Liver (tissue), 9 donors: ENCODE measurements around the gene DHX16. TPM values are rescaled to one million over a fixed set of nuclear protein-coding genes. Genes with fewer than 3 reads are reported as not detected.
"Not testable (repeated sequence)": the region's sequence is repeated elsewhere in the genome, so short reads cannot be mapped to it uniquely, and the experiment has no call there.

Experiments
- DNase-seq: peaks from one replicate; pipeline ENCODE4 v3.0.0-alpha.2; 2017; ENCODE audit warnings: low spot score
- H3K27ac ChIP-seq, 2 donors: one replicate each; pipeline ENCODE4 v1.7.0; 2013; ENCODE audit warnings: inconsistent platforms in 2 of 2, low read length in 2 of 2, control low read depth in 1 of 2, low read depth in 1 of 2, mild to moderate bottlenecking in 1 of 2
- H3K27me3 ChIP-seq, 4 donors: one replicate each; pipeline versions ENCODE4 v1.6.1 to v1.7.0; 2013; ENCODE audit warnings: low read length in 3 of 4, inconsistent platforms in 1 of 4, mild to moderate bottlenecking in 1 of 4, moderate library complexity in 1 of 4; ENCODE audit not compliant: control insufficient read depth in 4 of 4, insufficient read depth in 4 of 4
- H3K36me3 ChIP-seq, 4 donors: one replicate each; pipeline versions ENCODE4 v1.6.1 to v1.7.0; 2013; ENCODE audit warnings: low read length in 3 of 4, mild to moderate bottlenecking in 3 of 4, low read depth in 1 of 4, moderate library complexity in 1 of 4; ENCODE audit not compliant: control insufficient read depth in 4 of 4, insufficient read depth in 3 of 4
- H3K4me1 ChIP-seq, 4 donors: one replicate each; pipeline versions ENCODE4 v1.6.1 to v1.7.0; 2013; ENCODE audit warnings: low read length in 3 of 4, mild to moderate bottlenecking in 3 of 4, moderate library complexity in 1 of 4; ENCODE audit not compliant: control insufficient read depth in 4 of 4, insufficient read depth in 4 of 4
- H3K4me3 ChIP-seq, 3 donors: one replicate each; pipeline versions ENCODE4 v1.6.1 to v1.7.0; 2013; ENCODE audit warnings: low read length in 3 of 3, control low read depth in 1 of 3, low read depth in 1 of 3, mild to moderate bottlenecking in 1 of 3
- H3K9ac ChIP-seq, 2 donors: one replicate each; pipeline ENCODE4 v1.7.0; 2013; ENCODE audit warnings: low read length in 2 of 2, mild to moderate bottlenecking in 2 of 2, moderate library complexity in 2 of 2, control low read depth in 1 of 2, low read depth in 1 of 2
- H3K9me3 ChIP-seq, 4 donors: one replicate each; pipeline versions ENCODE4 v1.6.1 to v1.7.0; 2013; ENCODE audit warnings: low read length in 3 of 4; ENCODE audit not compliant: control insufficient read depth in 4 of 4
- EGR1 ChIP-seq, 2 donors: IDR thresholded peaks; 2 replicates each; pipeline ENCODE4 v1.6.1; 2016 to 2018; ENCODE audit warnings: antibody characterized with exemption in 2 of 2, low read depth in 2 of 2
- FOXA1 ChIP-seq: IDR thresholded peaks from 2 replicates; pipeline ENCODE4 v1.6.1; 2016; ENCODE audit warnings: antibody characterized with exemption
- GABPA ChIP-seq, 2 donors: IDR thresholded peaks in 1 of 2; conservative IDR thresholded peaks in 1 of 2; 2 replicates each; pipeline ENCODE4 v1.6.1; 2016; ENCODE audit warnings: antibody characterized with exemption in 2 of 2, mild to moderate bottlenecking in 1 of 2, moderate library complexity in 1 of 2
- HNF4A ChIP-seq, 2 donors: conservative IDR thresholded peaks; 2 replicates each; pipeline ENCODE4 v1.6.1; 2016; ENCODE audit warnings: antibody characterized with exemption in 2 of 2, mild to moderate bottlenecking in 2 of 2
- HNF4G ChIP-seq: IDR thresholded peaks from 2 replicates; pipeline ENCODE4 v1.6.1; 2016; ENCODE audit warnings: antibody characterized with exemption
- NR2F2 ChIP-seq: IDR thresholded peaks from 2 replicates; pipeline ENCODE4 v1.6.1; 2016; ENCODE audit warnings: antibody characterized with exemption
- RXRA ChIP-seq, 2 donors: IDR thresholded peaks; 2 replicates each; pipeline ENCODE4 v1.6.1; 2017 to 2018; ENCODE audit warnings: antibody characterized with exemption in 2 of 2, mild to moderate bottlenecking in 1 of 2
- whole genome bisulfite sequencing: extraction: QIAGEN DNeasy Blood & Tissue Kit; methylation state at CpG from one replicate; pipeline ENCODE4 v1.1.7; 2013; 5-methylcytosine and 5-hydroxymethylcytosine counted together
- polyA plus RNA-seq, 2 donors: library from polyadenylated mRNA; stranded (reverse) in 1 of 2; unstranded in 1 of 2; fragments of 200-250 nt in 1 of 2; fragments of >200 nt in 1 of 2; fragmentation: Nextera tagmentation in 1 of 2; extraction: Ambion mirVana in 1 of 2; gene quantifications; one replicate each; pipeline versions ENCODE4 v1.2.1 to v1.2.3, GENCODE V29; 2013 to 2015
- total RNA-seq, 2 donors: library from RNA; depleted of rRNA; stranded (reverse); fragments of >200 nt; gene quantifications; one replicate each; pipeline ENCODE4 v1.2.3, GENCODE V29; 2014
- TF ChIP-seq, protein P1 (sequence below): IDR thresholded peaks from 2 replicates; pipeline ENCODE4 v1.6.1; 2016; ENCODE audit warnings: antibody characterized with exemption, mild to moderate bottlenecking
- TF ChIP-seq, protein P2 (sequence below): fragments of 150-350 bp; IDR thresholded peaks from 2 replicates; pipeline ENCODE4 v1.5.1; 2017; ENCODE audit warnings: improper control_type of control experiment, low read depth, low read length; ENCODE audit not compliant: missing input control
- TF ChIP-seq, protein P3 (sequence below): IDR thresholded peaks from 2 replicates; pipeline ENCODE4 v1.6.1; 2016; ENCODE audit warnings: antibody characterized with exemption
- donor health status: healthy.
- donor health status: healthy.
- donor health status: healthy.
- donor health status: healthy.
- donor health status: healthy.

The DHX16 gene
- total and polyA plus RNA-seq, 4 donors, result 10.1 to 23.9 (median 17.4) TPM

DNA sequence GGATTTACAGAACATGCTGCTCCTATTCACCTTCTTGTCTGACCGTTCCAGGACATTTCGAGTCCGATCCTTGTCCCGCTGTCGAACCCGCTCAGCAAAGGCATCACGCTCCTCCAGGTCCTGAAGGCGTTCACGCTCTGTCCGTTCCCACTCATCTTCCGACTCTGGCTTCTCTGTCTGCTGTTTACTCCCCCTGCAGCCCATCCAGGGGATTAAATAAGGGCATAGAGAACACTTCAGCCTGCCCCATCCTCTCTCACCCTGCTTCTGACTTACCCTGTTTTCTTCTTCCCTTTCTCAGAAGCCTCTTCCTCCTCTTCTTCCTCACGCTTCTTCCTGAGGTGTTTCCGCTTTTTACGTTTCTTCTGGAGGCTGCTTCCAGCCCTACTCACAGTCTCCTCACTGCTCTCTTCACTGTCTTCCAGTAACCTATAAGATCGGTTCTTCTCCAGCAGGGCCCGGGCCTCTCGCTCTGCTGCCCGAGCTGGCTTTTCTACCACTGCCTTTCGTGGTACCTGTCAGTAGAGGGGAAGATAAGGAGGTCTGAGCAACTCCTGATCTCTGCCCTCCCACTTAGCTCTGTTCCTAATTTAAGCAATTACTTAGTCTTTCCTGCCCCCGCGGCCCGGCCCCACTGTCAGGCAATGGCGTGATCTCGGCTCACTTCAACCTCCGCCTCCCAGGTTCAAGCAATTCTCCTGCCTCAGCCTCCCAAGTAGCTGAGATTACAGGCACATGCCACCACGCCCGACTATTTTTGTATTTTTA, 1.9 kb downstream of the DHX16 start:
- Histone ChIP-seq H3K27me3 (no peaks in the 10 kb centered on the region), H3K4me3 (no peak overlapping the region), H3K4me1 (peaks cover 5 to 38% (median 18%) of the 10 kb centered on the region in 4 donors), H3K9me3 (no peaks in the 10 kb centered on the region), H3K36me3 (peaks cover 0 to 30% (median 11%) of the 10 kb centered on the region in 4 donors), H3K9ac (no peak overlapping the region), H3K27ac (no peak overlapping the region)
- DNase-seq, result no peak
- WGBS, result 90% methylated on average over 27 of the region's 27 CpGs
- no peak for TF ChIP-seq EGR1 (IDR thresholded peaks at IDR 0.05; ENCODE audit: low read depth in 2 of 2)
- no peak for TF ChIP-seq HNF4G
- no peak for TF ChIP-seq GABPA (IDR thresholded peaks at IDR 0.05 in 1 of 2, conservative IDR thresholded peaks at IDR 0.05 in 1 of 2)
- TF ChIP-seq NR2F2, result no peak
- TF ChIP-seq, protein P1, sequence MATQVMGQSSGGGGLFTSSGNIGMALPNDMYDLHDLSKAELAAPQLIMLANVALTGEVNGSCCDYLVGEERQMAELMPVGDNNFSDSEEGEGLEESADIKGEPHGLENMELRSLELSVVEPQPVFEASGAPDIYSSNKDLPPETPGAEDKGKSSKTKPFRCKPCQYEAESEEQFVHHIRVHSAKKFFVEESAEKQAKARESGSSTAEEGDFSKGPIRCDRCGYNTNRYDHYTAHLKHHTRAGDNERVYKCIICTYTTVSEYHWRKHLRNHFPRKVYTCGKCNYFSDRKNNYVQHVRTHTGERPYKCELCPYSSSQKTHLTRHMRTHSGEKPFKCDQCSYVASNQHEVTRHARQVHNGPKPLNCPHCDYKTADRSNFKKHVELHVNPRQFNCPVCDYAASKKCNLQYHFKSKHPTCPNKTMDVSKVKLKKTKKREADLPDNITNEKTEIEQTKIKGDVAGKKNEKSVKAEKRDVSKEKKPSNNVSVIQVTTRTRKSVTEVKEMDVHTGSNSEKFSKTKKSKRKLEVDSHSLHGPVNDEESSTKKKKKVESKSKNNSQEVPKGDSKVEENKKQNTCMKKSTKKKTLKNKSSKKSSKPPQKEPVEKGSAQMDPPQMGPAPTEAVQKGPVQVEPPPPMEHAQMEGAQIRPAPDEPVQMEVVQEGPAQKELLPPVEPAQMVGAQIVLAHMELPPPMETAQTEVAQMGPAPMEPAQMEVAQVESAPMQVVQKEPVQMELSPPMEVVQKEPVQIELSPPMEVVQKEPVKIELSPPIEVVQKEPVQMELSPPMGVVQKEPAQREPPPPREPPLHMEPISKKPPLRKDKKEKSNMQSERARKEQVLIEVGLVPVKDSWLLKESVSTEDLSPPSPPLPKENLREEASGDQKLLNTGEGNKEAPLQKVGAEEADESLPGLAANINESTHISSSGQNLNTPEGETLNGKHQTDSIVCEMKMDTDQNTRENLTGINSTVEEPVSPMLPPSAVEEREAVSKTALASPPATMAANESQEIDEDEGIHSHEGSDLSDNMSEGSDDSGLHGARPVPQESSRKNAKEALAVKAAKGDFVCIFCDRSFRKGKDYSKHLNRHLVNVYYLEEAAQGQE, result no peak
- TF ChIP-seq, protein P2, sequence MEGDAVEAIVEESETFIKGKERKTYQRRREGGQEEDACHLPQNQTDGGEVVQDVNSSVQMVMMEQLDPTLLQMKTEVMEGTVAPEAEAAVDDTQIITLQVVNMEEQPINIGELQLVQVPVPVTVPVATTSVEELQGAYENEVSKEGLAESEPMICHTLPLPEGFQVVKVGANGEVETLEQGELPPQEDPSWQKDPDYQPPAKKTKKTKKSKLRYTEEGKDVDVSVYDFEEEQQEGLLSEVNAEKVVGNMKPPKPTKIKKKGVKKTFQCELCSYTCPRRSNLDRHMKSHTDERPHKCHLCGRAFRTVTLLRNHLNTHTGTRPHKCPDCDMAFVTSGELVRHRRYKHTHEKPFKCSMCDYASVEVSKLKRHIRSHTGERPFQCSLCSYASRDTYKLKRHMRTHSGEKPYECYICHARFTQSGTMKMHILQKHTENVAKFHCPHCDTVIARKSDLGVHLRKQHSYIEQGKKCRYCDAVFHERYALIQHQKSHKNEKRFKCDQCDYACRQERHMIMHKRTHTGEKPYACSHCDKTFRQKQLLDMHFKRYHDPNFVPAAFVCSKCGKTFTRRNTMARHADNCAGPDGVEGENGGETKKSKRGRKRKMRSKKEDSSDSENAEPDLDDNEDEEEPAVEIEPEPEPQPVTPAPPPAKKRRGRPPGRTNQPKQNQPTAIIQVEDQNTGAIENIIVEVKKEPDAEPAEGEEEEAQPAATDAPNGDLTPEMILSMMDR, result no peak
- TF ChIP-seq, protein P3, sequence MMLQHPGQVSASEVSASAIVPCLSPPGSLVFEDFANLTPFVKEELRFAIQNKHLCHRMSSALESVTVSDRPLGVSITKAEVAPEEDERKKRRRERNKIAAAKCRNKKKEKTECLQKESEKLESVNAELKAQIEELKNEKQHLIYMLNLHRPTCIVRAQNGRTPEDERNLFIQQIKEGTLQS, result no peak
- TF ChIP-seq HNF4A (conservative IDR thresholded peaks at IDR 0.05), result no peak
- TF ChIP-seq RXRA (IDR thresholded peaks at IDR 0.05), result no peak
- no peak for TF ChIP-seq FOXA1

DNA sequence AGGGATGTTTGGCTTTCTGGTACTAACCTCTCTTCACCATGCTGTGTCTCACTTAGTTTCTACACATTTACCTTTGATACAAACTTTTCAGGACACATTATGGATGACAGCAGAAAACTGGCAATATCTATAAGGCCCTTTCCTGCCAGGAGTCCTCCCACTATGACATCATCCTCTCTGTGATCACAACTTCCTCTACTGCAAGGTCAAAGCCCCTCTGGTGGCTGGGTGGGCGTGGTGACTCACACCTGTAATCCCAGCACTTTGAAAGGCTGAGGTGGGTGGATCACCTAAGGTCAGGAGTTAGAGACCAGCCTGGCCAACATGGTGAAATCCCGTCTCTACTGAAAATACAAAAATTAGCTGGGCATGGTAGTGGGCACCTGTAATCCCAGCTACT, 6.5 kb downstream of the DHX16 start:
- H3K36me3 ChIP-seq, result peaks cover 18 to 72% (median 45%) of the 10 kb centered on the region in 4 donors
- not testable (repeated sequence) for H3K4me3 ChIP-seq, H3K4me1 ChIP-seq, H3K9me3 ChIP-seq, H3K27ac ChIP-seq, DNase-seq, H3K9ac ChIP-seq, H3K27me3 ChIP-seq
- WGBS, result 81% methylated on average over 2 of the region's 2 CpGs
